H1 (cell line): Measurements from ENCODE around the gene TTC23. TPM values are rescaled to one million over a fixed set of nuclear protein-coding genes. Genes with fewer than 3 reads are reported as not detected.

Source experiments
- CTCF ChIA-PET: fragments of 300-600 bp; sonication (Branson Sonifier 250); formaldehyde crosslinking; loops from one replicate; lab custom pipeline; 2021; ENCODE audit not compliant: partially characterized antibody; lab: Charles Lee
- POLR2A ChIA-PET: fragments of 300-600 bp; sonication (Branson Sonifier 250); formaldehyde crosslinking; loops from one replicate; lab custom pipeline; 2021; ENCODE audit warnings: inconsistent platforms; ENCODE audit not compliant: partially characterized antibody; lab: Charles Lee
- DNase-seq, 2 experiments: peaks; one replicate each; pipeline versions ENCODE4 v3.0.0 to v3.0.0-alpha.2; 2010 to 2022; ENCODE audit warnings: low spot score in 2 of 2, low read depth in 1 of 2, mixed read lengths in 1 of 2
- FAIRE-seq: peaks from 2 replicates; lab custom pipeline; 2011; peaks lifted over from hg19 to GRCh38; lab: Jason Lieb, UNC
- H2AFZ ChIP-seq: 2 replicates; pipeline ENCODE4 v1.8.1; 2012; ENCODE audit warnings: low read length, inconsistent platforms
- H2AK5ac ChIP-seq: 2 replicates; pipeline ENCODE4 v1.6.1; 2013; ENCODE audit warnings: low read depth, low read length
- H2BK120ac ChIP-seq: replicated peaks from 2 replicates; pipeline ENCODE3; 2013; ENCODE audit warnings: low read depth, low read length, inconsistent platforms
- H2BK12ac ChIP-seq: 2 replicates; pipeline ENCODE4 v1.6.1; 2013; ENCODE audit warnings: low read depth, low read length
- H2BK15ac ChIP-seq: 2 replicates; pipeline ENCODE4 v1.6.1; 2013; ENCODE audit warnings: low read length
- H2BK20ac ChIP-seq: 2 replicates; pipeline ENCODE4 v1.6.1; 2013; ENCODE audit warnings: low read length
- H2BK5ac ChIP-seq: 2 replicates; pipeline ENCODE4 v1.6.1; 2013; ENCODE audit warnings: low read depth, low read length
- H3K14ac ChIP-seq: 2 replicates; pipeline ENCODE4 v1.6.1; 2013; ENCODE audit warnings: inconsistent platforms; ENCODE audit not compliant: insufficient read length
- H3K18ac ChIP-seq: 2 replicates; pipeline ENCODE4 v1.6.1; 2013; ENCODE audit warnings: low read length; ENCODE audit errors: extremely low read depth
- H3K23ac ChIP-seq: 2 replicates; pipeline ENCODE4 v1.6.1; 2013; ENCODE audit warnings: inconsistent platforms; ENCODE audit not compliant: insufficient read length
- H3K23me2 ChIP-seq: 2 replicates; pipeline ENCODE4 v1.6.1; 2013; ENCODE audit warnings: low read depth, low read length
- H3K27ac ChIP-seq: 2 replicates; pipeline ENCODE4 v1.6.1; 2011; ENCODE audit warnings: low read depth, low read length, inconsistent platforms
- H3K27me3 ChIP-seq, 4 experiments: replicated peaks in 1 of 4; 1 replicate in 1 of 4; 2 replicates in 3 of 4; pipeline versions ENCODE4 v1.6.1 to v1.8.1; 2011 to 2013; ENCODE audit warnings: low read length in 3 of 4, mild to moderate bottlenecking in 3 of 4, inconsistent platforms in 2 of 4, mixed read lengths in 2 of 4, moderate library complexity in 1 of 4; ENCODE audit not compliant: control insufficient read depth in 3 of 4, insufficient read depth in 3 of 4; ENCODE audit errors: extremely low read depth in 1 of 4
- H3K36me3 ChIP-seq, 4 experiments: 2 replicates each; pipeline versions ENCODE4 v1.6.1 to v1.8.1; 2011 to 2013; ENCODE audit warnings: mild to moderate bottlenecking in 4 of 4, low read length in 3 of 4, moderate library complexity in 2 of 4, control low read depth in 1 of 4, inconsistent platforms in 1 of 4; ENCODE audit not compliant: insufficient read depth in 4 of 4, control insufficient read depth in 2 of 4
- H3K4ac ChIP-seq: replicated peaks from 2 replicates; pipeline ENCODE3; 2013; ENCODE audit warnings: low read length, low read depth, mixed read lengths, inconsistent platforms; ENCODE audit not compliant: insufficient read length
- H3K4me1 ChIP-seq, 4 experiments: replicated peaks in 1 of 4; 1 replicate in 1 of 4; 2 replicates in 3 of 4; pipeline versions ENCODE4 v1.6.1 to v1.8.1; 2011 to 2013; ENCODE audit warnings: low read length in 3 of 4, inconsistent platforms in 2 of 4, mixed read lengths in 1 of 4; ENCODE audit not compliant: insufficient read depth in 4 of 4, control insufficient read depth in 3 of 4
- H3K4me2 ChIP-seq, 2 experiments: 2 replicates each; pipeline versions ENCODE4 v1.6.1 to v1.8.1; 2011 to 2013; ENCODE audit warnings: low read depth in 2 of 2, low read length in 2 of 2, control low read depth in 1 of 2, inconsistent platforms in 1 of 2, mild to moderate bottlenecking in 1 of 2; ENCODE audit not compliant: insufficient read depth in 1 of 2
- H3K4me3 ChIP-seq, 4 experiments: fragments of 200-600, 300-600 bp in 1 of 4; sonication (generic), shearing (Covaris generic), sonication (Bioruptor Twin) in 1 of 4; 2 replicates each; pipeline versions ENCODE4 v1.5.1 to v1.8.1; 2011 to 2016; ENCODE audit warnings: low read length in 4 of 4, low read depth in 3 of 4, control low read depth in 2 of 4, inconsistent platforms in 2 of 4, mild to moderate bottlenecking in 2 of 4, mixed read lengths in 1 of 4, moderate library complexity in 1 of 4; ENCODE audit not compliant: insufficient read depth in 2 of 4; ENCODE audit errors: extremely low read depth in 1 of 4
- H3K56ac ChIP-seq: replicated peaks from 2 replicates; pipeline ENCODE3; 2013; ENCODE audit warnings: low read depth, mild to moderate bottlenecking, mixed read lengths, low read length, inconsistent platforms; ENCODE audit not compliant: insufficient read length
- H3K79me1 ChIP-seq: 2 replicates; pipeline ENCODE4 v1.6.1; 2013; ENCODE audit warnings: low read depth, low read length, control low read depth
- H3K79me2 ChIP-seq, 2 experiments: 2 replicates each; pipeline versions ENCODE4 v1.6.1 to v1.8.1; 2012 to 2013; ENCODE audit warnings: low read length in 2 of 2, mild to moderate bottlenecking in 2 of 2, inconsistent platforms in 1 of 2; ENCODE audit not compliant: insufficient read depth in 2 of 2, control insufficient read depth in 1 of 2
- H3K9ac ChIP-seq, 4 experiments: replicated peaks in 1 of 4; 1 replicate in 1 of 4; 2 replicates in 3 of 4; pipeline versions ENCODE4 v1.6.1 to v1.8.1; 2011 to 2013; ENCODE audit warnings: low read depth in 3 of 4, low read length in 3 of 4, control low read depth in 2 of 4, mild to moderate bottlenecking in 2 of 4, moderate library complexity in 2 of 4, inconsistent platforms in 1 of 4; ENCODE audit errors: extremely low read depth in 1 of 4
- H3K9me3 ChIP-seq, 2 experiments: 2 replicates each; pipeline versions ENCODE4 v1.6.1 to v1.8.1; 2012 to 2013; ENCODE audit warnings: mild to moderate bottlenecking in 2 of 2, moderate library complexity in 2 of 2, control low read depth in 1 of 2, inconsistent platforms in 1 of 2, low read depth in 1 of 2, low read length in 1 of 2, mixed read lengths in 1 of 2; ENCODE audit not compliant: insufficient read depth in 2 of 2
- H4K20me1 ChIP-seq, 2 experiments: replicated peaks in 1 of 2; 2 replicates each; pipeline versions ENCODE3 to v1.8.1; 2011 to 2013; ENCODE audit warnings: inconsistent platforms in 2 of 2, low read length in 2 of 2, mild to moderate bottlenecking in 1 of 2; ENCODE audit not compliant: insufficient read depth in 2 of 2, control insufficient read depth in 1 of 2
- H4K5ac ChIP-seq: 2 replicates; pipeline ENCODE4 v1.6.1; 2013; ENCODE audit warnings: low read length, low read depth, mixed read lengths, inconsistent platforms; ENCODE audit not compliant: insufficient read length
- H4K8ac ChIP-seq: 2 replicates; pipeline ENCODE4 v1.8.0; 2013; ENCODE audit warnings: mild to moderate bottlenecking, moderate library complexity, low read length, inconsistent platforms; ENCODE audit not compliant: insufficient read depth; ENCODE audit errors: extremely low read depth
- H4K91ac ChIP-seq: replicated peaks from 2 replicates; pipeline ENCODE3; 2013; ENCODE audit warnings: low read length, mixed read lengths, inconsistent platforms; ENCODE audit not compliant: insufficient read length
- RXRA ChIP-seq: IDR thresholded peaks from 2 replicates; pipeline ENCODE4 v1.6.1; 2011; ENCODE audit warnings: low read depth, mild to moderate bottlenecking, low read length, moderate library complexity; ENCODE audit not compliant: insufficient read depth
- SP2 ChIP-seq: IDR thresholded peaks from 2 replicates; pipeline ENCODE4 v1.6.1; 2012; ENCODE audit warnings: mild to moderate bottlenecking, low read length, inconsistent platforms
- TCF12 ChIP-seq: IDR thresholded peaks from 2 replicates; pipeline ENCODE4 v1.6.1; 2011; ENCODE audit warnings: low read depth, mild to moderate bottlenecking, low read length
- TEAD4 ChIP-seq: IDR thresholded peaks from 2 replicates; pipeline ENCODE4 v1.6.1; 2012; ENCODE audit warnings: low read depth, low read length, inconsistent platforms, mixed read lengths
- WGBS, 2 experiments: shearing (Covaris generic) in 1 of 2; methylation state at CpG; one replicate each; pipeline versions ENCODE4 v1.1.6 to v1.1.7; 2013 to 2015; ENCODE audit warnings: low lambda C conversion rate in 2 of 2, mixed read lengths in 2 of 2, inconsistent platforms in 1 of 2, low coverage in 1 of 2, missing lambda C conversion rate in 1 of 2; ENCODE audit not compliant: insufficient replicate concordance in 2 of 2, insufficient coverage in 1 of 2, insufficient read length in 1 of 2; ENCODE audit errors: extremely low coverage in 1 of 2, missing lambda C conversion rate in 1 of 2; 5-methylcytosine and 5-hydroxymethylcytosine counted together
- polyA plus RNA-seq, 7 experiments: library from polyadenylated mRNA; depleted of rRNA in 3 of 7; stranded (reverse) in 5 of 7; unstranded in 2 of 7; fragments of >200 nt in 5 of 7; fragments of 200-250 nt in 2 of 7; gene quantifications; 1 replicate in 5 of 7; 2 replicates in 1 of 7; 4 replicates in 1 of 7; pipeline versions ENCODE4 v1.2.1 to v1.2.3, GENCODE V29; 2011 to 2013; ENCODE audit warnings: missing spikeins in 2 of 7, mixed read lengths in 2 of 7
- total RNA-seq: library from RNA; stranded (reverse); fragmentation: NEBNext Ultra II Directional; extraction: Animal tissue kit (Norgen Biotek cat#: 25700); gene quantifications from 2 replicates; pipeline ENCODE4 v1.2.1, GENCODE V29; 2021
- TF ChIP-seq, protein P1 (sequence below): IDR thresholded peaks from 2 replicates; pipeline ENCODE4 v1.6.1; 2012; ENCODE audit warnings: low read length, inconsistent platforms

TTC23 gene
- total and polyA plus RNA-seq, 2 of the 8 experiments (the other 6 are each of a cell fraction or from before 2014, with no cell fraction given), result 4.8 to 23.0 TPM

DNA sequence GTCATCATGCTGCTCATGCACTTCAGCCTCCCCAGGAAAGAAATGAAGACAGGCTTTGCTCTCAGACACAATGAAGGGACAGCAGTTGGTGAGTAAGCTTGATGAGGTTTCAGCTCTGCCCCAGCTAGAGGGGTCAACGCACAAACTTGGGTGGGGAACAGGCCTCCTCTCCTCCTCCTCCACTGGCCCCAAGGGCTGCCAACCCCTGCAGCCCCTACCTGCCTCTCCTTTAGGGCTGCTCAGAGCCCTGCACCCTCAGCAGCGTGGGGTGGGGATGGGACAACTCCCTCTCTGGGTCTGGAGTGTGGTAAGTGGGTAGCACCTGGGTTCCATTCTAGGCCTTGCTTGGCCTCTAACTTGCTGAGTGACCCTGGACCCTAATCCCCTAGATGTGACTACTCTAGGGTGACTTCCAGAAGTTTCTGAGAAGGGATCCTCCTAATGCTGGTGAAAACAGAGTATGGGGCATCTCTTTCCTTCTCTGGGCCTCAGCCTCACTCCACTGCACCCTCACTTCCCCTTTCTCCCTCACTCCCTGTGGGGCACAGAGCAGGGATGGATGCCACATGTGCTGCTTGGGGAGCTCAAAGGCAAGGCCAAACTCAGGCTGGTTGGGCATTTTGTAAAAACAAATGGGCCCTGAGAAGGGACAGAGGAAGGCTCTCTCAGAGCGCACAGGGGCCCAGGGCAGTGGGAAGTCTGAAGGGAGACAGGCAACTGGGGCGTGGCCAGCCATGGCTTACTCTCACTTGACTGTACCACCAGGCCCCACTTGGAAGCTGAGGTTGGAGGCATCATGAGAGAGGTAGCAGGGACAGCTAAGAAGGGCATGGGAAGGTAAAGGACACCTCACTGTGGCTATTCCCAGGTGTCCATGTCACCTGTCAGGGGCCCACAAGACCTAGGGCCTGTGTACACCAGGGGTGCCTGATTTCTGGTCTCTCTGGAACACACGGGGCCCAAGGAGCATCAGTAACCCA lies 80.5 kb downstream of the TTC23 start:
- Histone ChIP-seq H2BK5ac (no peak overlapping the region), H2BK15ac (no peak overlapping the region), H3K4me2 (no peak overlapping the region), H3K27ac (no peak overlapping the region), H4K91ac (no peak overlapping the region), H3K4me1 (no peaks in the 10 kb centered on the region; a peak in 1 of 7 replicates), H3K9me3 (no peaks in the 10 kb centered on the region), H2BK120ac (no peak overlapping the region), H3K23ac (no peak overlapping the region), H3K18ac (no peak overlapping the region), H2AFZ (no peak overlapping the region), H3K23me2 (no peaks in the 10 kb centered on the region), H3K56ac (no peak overlapping the region), H3K4me3 (no peak overlapping the region), H3K4ac (no peak overlapping the region), H3K9ac (no peak overlapping the region), H2BK12ac (no peak overlapping the region), H3K79me2 (no peaks in the 10 kb centered on the region), H2AK5ac (no peak overlapping the region), H4K8ac (no peak overlapping the region), H4K20me1 (no peaks in the 10 kb centered on the region), H3K27me3 (no peaks in the 10 kb centered on the region), H3K14ac (no peak overlapping the region), H2BK20ac (no peak overlapping the region), H4K5ac (no peak overlapping the region), H3K79me1 (no peaks in the 10 kb centered on the region), H3K36me3 (peaks cover 0 to 2% (median 0%) of the 10 kb centered on the region in 4 experiments; a peak in 4 of 8 replicates)
- TF ChIP-seq SP2 (no peak), TEAD4 (no peak), TCF12 (no peak), RXRA (no peak)
- TF ChIP-seq, protein P1, sequence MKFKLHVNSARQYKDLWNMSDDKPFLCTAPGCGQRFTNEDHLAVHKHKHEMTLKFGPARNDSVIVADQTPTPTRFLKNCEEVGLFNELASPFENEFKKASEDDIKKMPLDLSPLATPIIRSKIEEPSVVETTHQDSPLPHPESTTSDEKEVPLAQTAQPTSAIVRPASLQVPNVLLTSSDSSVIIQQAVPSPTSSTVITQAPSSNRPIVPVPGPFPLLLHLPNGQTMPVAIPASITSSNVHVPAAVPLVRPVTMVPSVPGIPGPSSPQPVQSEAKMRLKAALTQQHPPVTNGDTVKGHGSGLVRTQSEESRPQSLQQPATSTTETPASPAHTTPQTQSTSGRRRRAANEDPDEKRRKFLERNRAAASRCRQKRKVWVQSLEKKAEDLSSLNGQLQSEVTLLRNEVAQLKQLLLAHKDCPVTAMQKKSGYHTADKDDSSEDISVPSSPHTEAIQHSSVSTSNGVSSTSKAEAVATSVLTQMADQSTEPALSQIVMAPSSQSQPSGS, result no peak
- ChIA-PET CTCF (interaction anchor here (0.9 to 1.9 kb wide), 7 partner anchors 11 to 68 kb away, joined by 3 to 5 read pairs (median 4); no protein-coding TSS in a partner anchor), POLR2A (no interaction called here)
- WGBS, 2 experiments, result 85% methylated on average over 4 of the region's 5 CpGs; no CpG with 5 or more reads in 1 of the 2 experiments
- peak in 1 of 2 experiments; percentile 22 for DNase-seq
- no peak for FAIRE-seq
